CD14-positive monocyte (primary cell): ENCODE data around the gene RELCH. TPM values are rescaled to one million over a fixed set of nuclear protein-coding genes. Genes with fewer than 3 reads are reported as not detected.
A peak's percentile ranks its signal among the peaks of the same experiment; 100 is the strongest.

Source experiments
- DNase-seq, 3 donors: peaks; one replicate each; pipeline ENCODE4 v3.0.0-alpha.2; 2011 to 2022
- H2AFZ ChIP-seq: 2 replicates; pipeline ENCODE4 v1.6.0; 2012; ENCODE audit warnings: mild to moderate bottlenecking, low read depth, low read length, inconsistent platforms; ENCODE audit not compliant: insufficient read depth, poor library complexity, severe bottlenecking
- H3K27ac ChIP-seq, 2 donors: 1 replicate in 1 of 2; 2 replicates in 1 of 2; pipeline ENCODE4 v1.5.1; 2012 to 2013; ENCODE audit warnings: low read length in 2 of 2, control low read depth in 1 of 2, inconsistent platforms in 1 of 2, low read depth in 1 of 2, mild to moderate bottlenecking in 1 of 2
- H3K27me3 ChIP-seq, 2 donors: one replicate each; pipeline versions ENCODE4 v1.6.0 to v1.6.1; 2011 to 2013; ENCODE audit warnings: low read length in 2 of 2; ENCODE audit not compliant: control insufficient read depth in 2 of 2, insufficient read depth in 2 of 2
- H3K36me3 ChIP-seq, 2 donors: replicated peaks in 1 of 2; 1 replicate in 1 of 2; 2 replicates in 1 of 2; pipeline versions ENCODE4 v1.5.1 to v1.6.1; 2012 to 2013; ENCODE audit warnings: low read length in 2 of 2, control low read depth in 1 of 2, inconsistent platforms in 1 of 2, mild to moderate bottlenecking in 1 of 2; ENCODE audit not compliant: insufficient read depth in 2 of 2, control insufficient read depth in 1 of 2
- H3K4me1 ChIP-seq, 2 donors: 1 replicate in 1 of 2; 2 replicates in 1 of 2; pipeline versions ENCODE4 v1.5.1 to v1.6.1; 2012 to 2013; ENCODE audit warnings: low read length in 2 of 2, control low read depth in 1 of 2, inconsistent platforms in 1 of 2, mild to moderate bottlenecking in 1 of 2, moderate library complexity in 1 of 2; ENCODE audit not compliant: insufficient read depth in 2 of 2, control insufficient read depth in 1 of 2
- H3K4me2 ChIP-seq: replicated peaks from 2 replicates; pipeline ENCODE3; 2012; ENCODE audit warnings: low read length, moderate library complexity, mild to moderate bottlenecking; ENCODE audit not compliant: poor library complexity, severe bottlenecking; ENCODE audit errors: extremely low read depth
- H3K4me3 ChIP-seq, 3 experiments: fragments of 200-600 bp in 1 of 3; sonication (generic) in 1 of 3; replicated peaks in 1 of 3; 1 replicate in 2 of 3; 2 replicates in 1 of 3; pipeline ENCODE4 v1.5.1; 2011 to 2013; ENCODE audit warnings: low read length in 3 of 3, mild to moderate bottlenecking in 3 of 3, control low read depth in 2 of 3, low read depth in 2 of 3, inconsistent platforms in 1 of 3, moderate library complexity in 1 of 3
- H3K79me2 ChIP-seq: 2 replicates; pipeline ENCODE4 v1.6.0; 2012; ENCODE audit warnings: mild to moderate bottlenecking, control low read depth, inconsistent platforms, low read length, moderate library complexity; ENCODE audit not compliant: insufficient read depth
- H3K9ac ChIP-seq: 2 replicates; pipeline ENCODE4 v1.6.0; 2017; ENCODE audit warnings: low read length, mild to moderate bottlenecking; ENCODE audit not compliant: insufficient read depth, poor library complexity, severe bottlenecking
- H3K9me3 ChIP-seq, 2 donors: replicated peaks in 1 of 2; 1 replicate in 1 of 2; 2 replicates in 1 of 2; pipeline versions ENCODE4 v1.5.1 to v1.6.1; 2012 to 2013; ENCODE audit warnings: low read length in 2 of 2, control low read depth in 1 of 2; ENCODE audit not compliant: control insufficient read depth in 1 of 2, insufficient read depth in 1 of 2
- H4K20me1 ChIP-seq: 2 replicates; pipeline ENCODE4 v1.6.0; 2012; ENCODE audit warnings: mild to moderate bottlenecking, low read length, control low read depth, moderate library complexity; ENCODE audit not compliant: insufficient read depth
- H3K27ac Mint-ChIP-seq, 7 donors: one replicate each; pipeline ENCODE4 v1.8.0; 2020; ENCODE audit warnings: mild to moderate bottlenecking in 7 of 7, mixed read lengths in 7 of 7, moderate library complexity in 6 of 7, inconsistent platforms in 2 of 7
- H3K27me3 Mint-ChIP-seq, 3 donors: one replicate each; pipeline ENCODE4 v1.8.0; 2021 to 2022; ENCODE audit warnings: low read depth in 3 of 3, mild to moderate bottlenecking in 3 of 3, mixed read lengths in 3 of 3, moderate library complexity in 3 of 3, inconsistent platforms in 1 of 3
- H3K36me3 Mint-ChIP-seq, 2 donors: one replicate each; pipeline ENCODE4 v1.8.0; 2020; ENCODE audit warnings: mixed read lengths in 2 of 2, inconsistent platforms in 1 of 2, mild to moderate bottlenecking in 1 of 2
- H3K4me1 Mint-ChIP-seq: one replicate; pipeline ENCODE4 v1.8.0; 2020; ENCODE audit warnings: mild to moderate bottlenecking, mixed read lengths
- H3K4me3 Mint-ChIP-seq, 2 donors: one replicate each; pipeline ENCODE4 v1.8.0; 2020; ENCODE audit warnings: mild to moderate bottlenecking in 2 of 2, mixed read lengths in 2 of 2, moderate library complexity in 1 of 2
- H3K9me3 Mint-ChIP-seq, 7 donors: one replicate each; pipeline ENCODE4 v1.8.0; 2020 to 2022; ENCODE audit warnings: mixed read lengths in 7 of 7, mild to moderate bottlenecking in 6 of 7, moderate library complexity in 6 of 7, inconsistent platforms in 2 of 7
- CTCF ChIP-seq: fragments of 200-600 bp; IDR thresholded peaks from one replicate; pipeline ENCODE4 v1.8.0; 2022; ENCODE audit warnings: antibody characterized with exemption, mild to moderate bottlenecking
- WGBS: methylation state at CpG from one replicate; pipeline ENCODE4 v1.1.5; 2013; ENCODE audit warnings: missing lambda C conversion rate; ENCODE audit not compliant: insufficient coverage; 5-methylcytosine and 5-hydroxymethylcytosine counted together
- intact Hi-C, 2 donors: fragments of 100-400 bp; cut with micrococcal nuclease; formaldehyde crosslinking; loops; one replicate each; pipeline versions ENCODE4 v1.15.0 to v1.15.1; 2023
- polyA plus RNA-seq, 3 donors: library from polyadenylated mRNA; depleted of rRNA in 1 of 3; unstranded in 2 of 3; stranded (reverse) in 1 of 3; fragments of 300-500 nt in 2 of 3; fragments of >200 nt in 1 of 3; fragmentation: Illumina TruSeq in 2 of 3; gene quantifications; 1 replicate in 2 of 3; 2 replicates in 1 of 3; pipeline ENCODE4 v1.2.3, GENCODE V29; 2012 to 2021

The RELCH gene
- polyA plus RNA-seq, 3 donors: 3.8 to 30.4 (median 4.9) TPM

- Mint-ChIP-seq H3K4me3 (peak overlapping the region; percentile 80 to 95), H3K36me3 (peaks cover 6 to 12% of the 10 kb centered on the region in 2 donors), H3K9me3 (peaks cover 0 to 6% (median 6%) of the 10 kb centered on the region in 7 donors), H3K4me1 (peaks cover 33% of the 10 kb centered on the region), H3K27me3 (peaks cover 47 to 71% (median 48%) of the 10 kb centered on the region in 3 donors), H3K27ac (peak overlapping the region in 3 of 7 donors; percentile 1 to 80 (median 58))
- no peak for TF ChIP-seq CTCF
- Histone ChIP-seq H3K9me3 (no peaks in the 10 kb centered on the region), H3K27me3 (peaks cover 34 to 76% of the 10 kb centered on the region in 2 donors), H3K4me3 (peak overlapping the region in 1 of 3 experiments; percentile 60), H2AFZ (peak overlapping the region; percentile 21), H3K79me2 (no peaks in the 10 kb centered on the region), H3K36me3 (no peaks in the 10 kb centered on the region), H3K4me2 (peak overlapping the region; percentile 94), H3K4me1 (peaks cover 30 to 41% of the 10 kb centered on the region in 2 donors), H3K27ac (no peak overlapping the region), H3K9ac (no peak overlapping the region), H4K20me1 (no peaks in the 10 kb centered on the region)
- DNase-seq: peak in 2 of 3 donors; percentile 20
- intact Hi-C loops: no loop called here
- WGBS: 40% methylated on average over 12 of the region's 12 CpGs
Measured at GRCh38 chr18:62324181-62324828, 137.2 kb downstream of the RELCH start.

- Histone ChIP-seq H3K36me3 (no peaks in the 10 kb centered on the region), H3K9me3 (no peaks in the 10 kb centered on the region), H3K27ac (no peak within 1 kb of the TSS), H3K79me2 (no peaks in the 10 kb centered on the region), H3K4me1 (peaks cover 38 to 49% of the 10 kb centered on the region in 2 donors), H4K20me1 (no peaks in the 10 kb centered on the region), H3K27me3 (peaks cover 39 to 85% of the 10 kb centered on the region in 2 donors), H3K4me2 (peak within 1 kb of the TSS; percentile 94), H2AFZ (peak within 1 kb of the TSS; percentile 75), H3K9ac (peak within 1 kb of the TSS; percentile 49), H3K4me3 (peak within 1 kb of the TSS; percentile 39 to 80 (median 50))
- TF ChIP-seq CTCF: peak; percentile 35
- H3K36me3 Mint-ChIP-seq: peaks cover 9 to 19% of the 10 kb centered on the region in 2 donors
- H3K9me3 Mint-ChIP-seq: peaks cover 0 to 6% (median 6%) of the 10 kb centered on the region in 7 donors
- H3K4me1 Mint-ChIP-seq: peaks cover 41% of the 10 kb centered on the region
- peak in 2 of 3 donors; percentile 22 to 28 for DNase-seq
- peaks cover 56 to 78% (median 57%) of the 10 kb centered on the region in 3 donors for H3K27me3 Mint-ChIP-seq
- H3K4me3 Mint-ChIP-seq: peak within 1 kb of the TSS; percentile 87 to 95
- intact Hi-C loops: no loop called here
- H3K27ac Mint-ChIP-seq: peak within 1 kb of the TSS in 4 of 7 donors; percentile 18 to 80 (median 66)
- under 1% methylated on average over 96 of the region's 99 CpGs for WGBS
Measured at GRCh38 chr18:62324917-62325805, 138.1 kb downstream of the RELCH start, which contains the start of gene TNFRSF11A. Gene TNFRSF11A, plus strand, starts transcription at chr18:62325310. Its CDS starts 43 bp downstream, at chr18:62325353.
